CD4-positive, alpha-beta T cell treated with Interleukin-17A for 1 hour (primary cell): Measurements from ENCODE around the gene OTOP3.

Source experiments
- DNase-seq: peaks from one replicate; pipeline ENCODE4 v3.0.0-alpha.2; 2020

The OTOP3 gene

DNA sequence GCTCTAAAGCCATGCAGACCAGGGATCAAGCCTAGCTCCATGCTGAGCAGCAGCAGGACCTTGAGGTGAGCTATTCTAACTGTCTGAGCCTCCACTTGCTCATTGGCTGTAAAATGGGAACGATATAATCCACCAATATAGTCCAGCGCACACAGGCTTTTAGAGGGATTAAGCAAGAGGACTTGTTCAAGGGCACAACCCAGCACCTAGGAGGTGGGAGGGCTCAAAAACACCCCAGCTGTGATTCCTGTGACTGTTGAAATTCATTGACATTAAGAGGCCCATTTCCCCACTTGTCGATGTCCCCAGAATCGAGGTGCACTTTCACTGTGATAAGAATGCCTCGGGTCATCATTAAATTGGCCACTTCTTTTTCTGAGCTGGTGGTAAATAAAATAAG, 16.8 kb upstream of the OTOP3 start:
- no peak for DNase-seq

DNA sequence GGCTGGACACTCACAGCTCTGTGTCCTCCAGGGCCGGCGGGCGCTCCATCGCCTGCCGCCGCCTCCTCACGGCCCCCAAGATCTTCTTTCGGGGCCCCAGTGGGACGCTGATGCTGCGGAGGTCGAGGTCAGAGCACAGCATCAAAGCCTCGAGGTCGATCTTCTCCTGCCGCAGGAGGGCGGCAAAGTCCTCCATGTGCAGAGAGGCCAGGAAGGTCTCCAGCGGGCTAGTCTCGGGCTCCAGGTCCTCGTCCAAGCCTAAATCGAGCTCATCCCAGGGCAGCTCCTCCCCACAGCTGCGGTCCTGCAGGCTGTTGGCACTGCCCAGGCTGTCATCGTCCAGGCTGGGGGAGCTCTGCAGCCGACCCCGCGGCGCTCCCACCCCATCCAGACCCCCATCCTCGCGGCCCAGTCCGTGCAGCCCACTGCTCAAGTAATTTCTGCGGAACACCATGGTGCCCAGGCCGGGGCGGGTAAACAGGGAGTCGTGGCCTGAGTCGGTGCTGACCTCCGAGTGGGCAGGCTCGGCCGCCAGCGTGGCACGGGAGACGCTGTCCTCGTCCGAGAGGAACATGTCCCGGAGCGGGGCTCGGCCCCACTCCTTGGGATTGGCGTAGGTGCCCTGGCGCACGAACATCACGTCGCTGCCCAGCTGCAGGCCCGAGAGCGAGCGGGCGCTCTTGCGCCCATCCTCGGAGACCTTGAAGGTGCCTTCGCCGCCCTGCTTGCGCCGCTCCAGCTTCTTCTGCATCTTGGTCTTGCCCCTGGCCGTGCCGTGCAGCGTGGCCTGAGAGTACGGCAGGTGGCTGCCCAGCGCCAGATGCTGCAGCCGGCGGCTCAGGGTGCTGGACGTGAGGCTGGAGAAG, 16.0 kb upstream of the OTOP3 start:
- no peak for DNase-seq

DNA sequence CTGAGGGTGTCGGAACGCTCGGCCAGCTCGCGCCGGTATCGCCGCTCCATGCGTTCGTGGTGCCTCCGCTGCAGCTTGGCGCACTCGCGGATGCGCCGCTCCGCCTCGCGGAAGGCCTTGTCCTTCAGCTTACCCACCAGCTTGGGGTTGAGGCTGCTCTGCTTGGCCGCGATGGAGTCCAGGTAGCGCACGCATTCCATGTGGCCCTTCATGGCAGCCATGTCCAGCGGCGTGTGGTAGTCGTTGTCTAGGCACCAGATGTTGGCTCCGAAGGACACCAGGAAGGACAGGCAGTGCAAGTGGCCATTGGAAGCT, 15.4 kb upstream of the OTOP3 start:
- DNase-seq, result no peak

DNA sequence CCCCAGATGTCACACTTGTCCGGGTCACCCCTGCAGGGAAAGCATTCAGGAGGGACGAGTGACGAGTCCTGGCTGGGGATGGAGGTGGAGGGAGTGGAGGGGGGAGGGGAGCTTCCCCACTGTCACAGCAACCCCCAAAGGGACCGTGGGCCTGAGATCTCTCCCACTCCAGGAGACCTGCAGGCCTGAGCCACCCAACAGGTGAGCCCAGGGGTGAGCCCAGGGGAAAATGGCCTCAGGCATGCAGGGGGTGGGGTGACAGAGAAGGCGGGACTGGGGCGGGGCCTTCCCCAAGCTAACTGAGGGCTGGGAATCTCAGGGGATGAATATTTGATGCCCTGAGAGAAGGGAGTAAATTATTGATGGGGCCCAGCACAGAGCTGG, 15.1 kb upstream of the OTOP3 start:
- DNase-seq, result no peak

DNA sequence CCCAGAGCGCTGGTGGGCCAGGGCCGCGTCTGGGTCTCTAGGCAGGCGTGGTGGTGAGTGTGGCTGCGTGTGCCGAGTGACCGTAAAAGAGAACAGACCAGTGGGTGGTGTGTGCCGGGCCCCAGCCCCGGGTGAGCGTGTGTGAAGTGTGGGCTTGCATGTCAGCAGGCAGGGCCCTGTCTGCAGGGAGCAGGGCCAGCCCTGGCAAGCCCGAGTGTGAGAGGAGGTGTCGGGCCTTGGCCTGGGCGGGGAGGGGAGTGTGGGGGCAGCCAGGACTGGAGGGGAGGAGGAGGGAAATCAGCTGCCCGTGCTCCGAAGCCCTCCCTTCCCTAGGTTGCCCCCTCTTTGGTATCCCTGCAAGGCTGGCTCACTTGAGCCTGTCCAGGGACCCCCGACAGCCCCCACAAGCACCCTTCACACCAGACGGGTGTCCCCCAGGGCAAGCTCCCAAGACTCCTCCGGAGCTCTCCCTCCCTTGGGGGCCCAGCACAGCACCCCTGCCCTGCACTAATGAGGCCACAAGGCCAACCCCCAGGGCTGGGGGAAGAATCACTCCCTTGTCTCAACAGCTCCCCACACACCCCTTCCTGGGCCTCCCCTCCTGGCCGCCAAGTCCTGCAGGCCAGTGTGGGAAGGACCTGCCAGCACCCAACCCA, 14.5 kb upstream of the OTOP3 start:
- no peak for DNase-seq

DNA sequence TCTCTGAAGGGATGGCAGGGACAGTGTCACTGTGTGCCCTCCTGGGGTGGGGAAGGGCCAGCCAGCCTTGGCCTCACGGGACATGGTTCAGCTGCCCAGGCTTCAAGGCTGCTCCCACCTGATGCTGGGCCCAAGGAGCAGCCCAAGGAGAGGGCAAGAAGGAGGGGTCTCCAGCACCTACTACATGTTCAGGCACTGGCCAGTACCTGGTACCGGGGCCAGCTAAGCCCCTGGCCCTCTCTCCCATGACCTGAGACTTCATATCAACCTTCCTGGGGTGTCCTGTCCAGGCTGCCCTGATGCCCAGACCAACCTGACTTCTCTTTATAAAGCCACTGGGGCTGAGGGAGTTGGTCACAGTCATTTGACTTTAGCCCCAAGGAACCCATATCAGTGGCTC, 13.9 kb upstream of the OTOP3 start:
- no peak for DNase-seq

DNA sequence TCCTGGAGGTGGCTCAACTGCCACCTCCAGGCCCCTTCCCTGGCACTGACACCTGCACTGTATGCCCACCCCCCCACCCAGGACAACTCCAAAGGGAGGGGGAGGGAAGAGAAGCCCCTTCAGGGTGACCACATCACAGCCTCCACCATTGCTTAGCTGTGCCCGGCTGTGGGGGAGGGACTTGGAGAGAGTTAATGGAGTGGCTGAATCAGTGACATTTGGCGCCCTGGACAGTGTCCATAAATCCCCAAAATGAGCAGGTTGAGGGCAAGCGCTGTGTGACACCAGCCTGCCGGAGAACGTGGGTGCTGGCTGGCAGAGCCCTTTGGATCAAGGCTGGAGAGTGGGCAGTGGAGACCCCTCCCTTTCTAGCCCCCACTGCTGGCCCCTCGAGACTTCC, 13.5 kb upstream of the OTOP3 start:
- no peak for DNase-seq

DNA sequence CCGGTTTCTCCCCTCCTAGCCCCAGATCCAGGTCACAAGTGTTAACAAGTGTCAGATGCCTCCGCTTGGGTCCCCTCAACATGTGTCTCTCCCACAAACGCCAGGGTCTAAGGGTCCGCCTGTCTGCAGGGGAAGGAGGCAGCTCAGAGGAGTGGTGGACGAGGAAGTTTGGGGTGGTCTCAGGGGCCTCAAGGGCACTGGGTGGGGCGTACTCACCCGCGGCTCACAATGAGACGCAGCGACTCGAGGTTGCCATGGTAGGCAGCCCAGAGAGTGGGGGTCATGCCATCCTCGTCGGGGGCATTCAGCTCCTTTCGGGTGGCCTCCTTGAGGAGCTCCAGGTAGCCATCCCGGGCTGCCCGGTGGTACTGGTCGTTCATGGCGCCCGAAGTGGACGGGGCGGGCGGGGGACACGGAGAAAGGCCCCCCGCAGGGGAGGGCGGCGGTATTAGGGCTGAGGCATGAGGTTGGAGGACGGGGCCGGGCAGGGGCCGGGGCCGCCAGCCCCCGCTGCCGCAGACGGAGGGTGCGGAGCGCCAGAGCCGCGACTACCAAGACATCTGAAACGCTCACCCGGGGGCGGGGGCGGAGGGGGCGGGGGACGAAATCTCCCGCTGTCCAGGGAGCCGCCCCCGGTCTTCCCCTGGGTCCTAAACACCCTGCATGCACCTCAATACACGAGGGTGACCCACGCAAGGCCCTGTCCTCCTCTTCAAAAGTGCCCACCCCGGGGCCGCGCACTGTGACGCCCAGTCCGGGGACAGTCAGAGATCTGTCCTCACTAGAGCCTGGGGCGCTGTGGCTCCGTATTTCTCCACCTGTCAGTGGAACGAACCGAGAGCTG, 12.8 kb upstream of the OTOP3 start, which contains the start of gene USH1G:
USH1G (minus strand) TSS at position 562 of the 844 bp plus-strand sequence; CDS start at position 380, 182 bp downstream.
- no peak for DNase-seq

DNA sequence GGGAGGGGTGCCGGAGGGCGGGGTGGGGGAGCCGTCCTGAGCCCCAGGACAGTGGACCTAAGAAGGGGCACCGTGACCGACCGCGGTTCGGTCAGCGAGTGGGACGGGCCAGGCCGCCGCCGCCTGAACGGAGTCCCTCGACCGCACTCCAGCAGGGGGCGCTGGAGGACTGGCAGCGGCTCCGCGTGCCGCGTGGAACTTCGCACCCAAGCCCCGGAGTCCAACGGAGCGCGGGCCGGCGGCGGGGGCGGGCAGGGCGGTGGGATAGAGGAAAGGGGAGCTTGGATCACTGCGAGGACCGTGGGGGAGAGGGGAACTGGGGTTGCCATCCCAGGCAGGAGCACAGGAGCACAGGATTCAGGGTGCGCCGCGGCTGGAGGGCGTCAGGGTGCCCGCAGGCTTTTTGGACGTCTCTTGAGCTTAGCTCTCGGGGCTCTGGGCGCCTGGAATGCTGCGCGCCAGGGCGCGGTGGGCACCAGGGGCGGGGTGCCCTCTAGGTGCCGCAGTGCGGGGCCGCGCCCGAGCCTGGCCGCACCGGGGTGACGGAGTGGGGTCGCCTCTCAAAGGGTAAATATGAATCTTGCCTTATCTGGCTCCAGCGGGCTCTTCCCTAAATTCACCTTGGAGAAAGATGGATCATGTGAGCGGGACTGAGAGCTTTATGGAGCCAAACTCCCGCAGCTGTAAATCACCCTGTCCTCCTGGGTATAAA, 12.0 kb upstream of the OTOP3 start:
- DNase-seq, result peak; percentile 67

DNA sequence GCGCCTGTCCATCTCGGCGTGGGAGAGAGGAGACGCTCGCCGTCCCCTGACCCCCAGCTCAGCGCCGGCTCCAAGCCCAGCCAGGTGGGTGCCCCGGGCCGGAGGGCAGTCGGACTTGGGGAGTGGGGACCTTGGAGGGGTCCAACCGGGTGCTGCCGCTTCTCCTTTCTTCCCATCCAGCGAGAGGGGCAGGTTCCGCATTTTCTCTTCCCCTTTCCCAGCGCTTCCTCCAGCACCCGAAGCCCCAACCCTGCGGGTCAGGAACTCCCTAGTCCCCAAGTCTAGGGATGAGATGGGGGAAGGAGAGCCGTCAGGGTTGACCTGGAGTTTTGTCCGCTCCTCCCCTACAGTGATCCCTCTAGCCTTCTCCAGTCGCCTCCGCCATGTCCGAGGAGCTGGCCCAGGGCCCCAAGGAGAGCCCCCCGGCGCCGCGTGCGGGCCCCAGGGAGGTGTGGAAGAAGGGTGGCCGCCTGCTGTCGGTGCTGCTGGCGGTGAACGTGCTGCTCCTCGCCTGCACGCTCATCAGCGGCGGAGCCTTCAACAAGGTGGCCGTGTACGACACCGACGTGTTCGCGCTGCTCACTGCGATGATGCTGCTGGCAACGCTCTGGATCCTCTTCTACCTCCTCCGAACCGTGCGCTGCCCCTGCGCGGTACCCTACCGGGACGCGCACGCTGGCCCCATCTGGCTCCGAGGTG, 11.3 kb upstream of the OTOP3 start, which contains the start of gene OTOP2:
OTOP2 (plus strand) TSS at position 24 of the 699 bp plus-strand sequence; CDS start at position 384, 360 bp downstream.
- DNase-seq, result peak; percentile 8

DNA sequence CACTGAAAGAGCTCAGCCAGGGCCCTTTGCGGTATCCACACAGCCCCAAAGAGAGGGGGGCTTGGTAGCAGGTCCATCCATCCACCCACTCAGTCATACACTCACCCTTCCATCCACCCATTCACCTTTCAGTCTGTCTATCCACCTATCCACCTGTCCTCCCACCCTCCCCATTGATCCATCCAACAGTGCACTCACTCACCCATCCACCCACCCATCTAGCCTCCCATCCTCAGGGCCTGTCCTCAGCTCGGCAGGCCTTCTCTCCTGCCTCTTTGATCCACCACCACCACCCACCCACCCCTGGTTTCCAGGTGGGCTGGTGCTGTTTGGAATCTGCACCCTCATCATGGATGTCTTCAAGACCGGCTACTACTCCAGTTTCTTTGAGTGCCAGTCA, 10.5 kb upstream of the OTOP3 start:
- DNase-seq, result no peak

DNA sequence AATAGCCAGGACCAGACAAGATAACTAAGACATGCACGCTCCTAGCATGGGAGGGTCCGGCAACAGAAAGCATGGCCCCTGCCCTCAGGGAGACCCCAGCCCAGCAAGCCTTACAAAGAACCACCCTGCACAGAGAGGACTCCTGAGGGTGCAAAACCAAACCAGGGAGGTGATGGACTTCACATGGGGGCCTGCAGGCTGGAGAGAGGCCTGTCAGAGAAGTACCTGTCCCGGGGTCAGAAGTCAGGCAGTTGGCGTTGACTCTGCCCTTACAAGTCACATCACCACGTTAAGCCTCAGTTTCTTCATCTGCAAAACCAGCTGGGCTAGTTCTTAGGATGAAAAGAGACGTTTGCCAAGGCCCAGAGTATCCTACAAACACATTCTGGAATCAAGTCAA, 6.9 kb upstream of the OTOP3 start:
- no peak for DNase-seq

DNA sequence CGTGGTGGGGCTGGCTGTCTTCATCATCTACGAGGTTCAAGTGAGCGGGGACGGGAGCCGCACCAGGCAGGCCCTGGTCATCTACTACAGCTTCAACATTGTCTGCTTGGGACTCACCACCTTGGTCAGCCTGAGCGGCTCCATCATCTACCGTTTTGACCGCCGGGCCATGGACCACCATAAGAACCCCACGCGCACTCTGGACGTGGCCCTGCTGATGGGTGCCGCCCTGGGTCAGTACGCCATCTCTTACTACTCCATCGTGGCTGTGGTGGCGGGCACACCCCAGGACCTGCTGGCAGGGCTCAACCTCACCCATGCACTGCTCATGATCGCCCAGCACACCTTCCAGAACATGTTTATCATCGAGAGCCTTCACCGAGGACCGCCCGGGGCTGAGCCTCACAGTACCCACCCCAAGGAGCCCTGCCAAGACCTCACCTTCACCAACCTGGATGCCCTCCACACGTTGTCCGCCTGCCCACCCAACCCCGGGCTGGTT, 5.1 kb upstream of the OTOP3 start:
- no peak for DNase-seq

DNA sequence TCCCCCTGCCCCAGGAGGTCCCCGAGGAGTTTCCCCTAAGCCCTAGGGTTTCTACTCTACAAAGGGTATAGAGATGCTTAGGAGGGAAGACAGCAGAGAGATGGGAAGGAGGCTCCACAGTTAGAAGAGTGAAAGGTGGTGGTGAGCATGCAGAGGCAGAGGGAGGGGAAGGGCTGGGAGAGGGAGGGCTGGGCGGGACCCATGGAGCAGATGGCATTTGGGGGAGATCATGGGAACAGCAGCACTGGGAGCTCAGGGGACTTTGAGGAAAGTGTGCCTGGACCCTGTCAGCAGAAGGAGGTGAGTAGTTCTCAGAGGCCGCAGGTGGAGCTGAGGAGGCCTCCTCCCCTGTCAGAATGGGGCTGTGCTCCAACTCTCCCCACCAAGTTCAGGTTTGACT, 650 bp upstream of the OTOP3 start:
- DNase-seq, result no peak

DNA sequence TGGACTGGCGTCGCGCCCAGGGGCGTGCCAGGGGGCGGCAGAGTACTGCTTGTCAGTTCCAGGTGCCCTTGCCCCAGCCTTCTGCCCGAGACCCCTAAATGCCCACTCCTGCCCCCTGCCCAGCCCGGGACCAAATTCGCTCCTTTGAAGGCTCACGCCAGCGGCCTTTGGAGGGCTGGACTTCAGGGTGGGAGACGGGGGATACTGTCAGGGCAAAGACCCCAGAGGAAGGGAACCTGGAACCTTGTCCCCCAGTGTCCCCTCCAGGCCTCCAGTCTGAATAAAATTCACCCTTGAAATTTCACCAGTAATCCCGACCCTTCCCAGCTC, 737 bp downstream of the OTOP3 start:
- no peak for DNase-seq

DNA sequence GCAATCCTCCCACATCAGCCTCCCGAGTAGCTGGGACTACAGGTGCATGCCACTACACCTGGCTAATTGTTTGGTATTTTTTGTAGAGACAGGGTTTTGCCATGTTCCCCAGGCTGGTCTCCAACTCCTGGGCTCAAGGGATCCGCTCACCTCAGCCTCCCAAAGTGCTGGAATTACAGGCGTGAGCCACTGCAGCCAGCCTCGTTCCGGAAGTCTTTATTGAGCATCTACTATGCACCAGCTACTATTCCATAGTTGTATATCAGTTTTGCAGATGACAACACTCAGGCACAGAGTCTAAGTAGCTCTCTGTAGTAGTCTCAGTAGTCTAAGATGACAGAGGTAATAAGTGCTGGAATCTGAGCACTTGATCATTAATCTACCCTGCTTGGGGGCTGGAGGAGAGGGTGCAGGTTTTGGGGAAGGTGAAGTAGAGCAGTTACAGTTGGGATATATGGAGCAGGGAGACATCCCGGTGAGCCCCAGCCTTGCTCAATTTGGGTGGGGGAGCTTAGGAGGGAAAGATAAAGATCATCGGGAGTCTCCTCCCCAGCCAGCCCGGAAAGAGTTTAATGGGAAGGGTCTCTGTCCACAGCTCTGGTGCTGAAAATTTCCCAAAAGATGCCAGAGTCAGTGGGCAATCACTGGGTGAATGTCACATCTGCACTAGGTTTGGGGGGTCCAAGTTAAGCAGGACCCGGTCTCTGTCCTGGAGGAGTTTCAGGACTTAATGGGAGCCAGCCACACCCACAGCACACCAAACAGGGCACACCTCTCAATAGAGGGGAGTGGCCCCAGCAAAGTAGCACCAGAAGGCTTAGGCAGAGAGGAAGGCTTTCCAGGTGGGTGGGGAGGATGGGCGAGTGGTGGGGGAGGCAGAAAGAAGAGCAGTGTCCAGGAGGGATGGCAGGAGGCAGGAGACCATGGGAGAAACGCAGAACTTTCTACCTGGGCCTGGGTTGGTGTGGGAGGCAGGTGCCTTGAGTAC, 1.7 kb downstream of the OTOP3 start:
- DNase-seq, result no peak

DNA sequence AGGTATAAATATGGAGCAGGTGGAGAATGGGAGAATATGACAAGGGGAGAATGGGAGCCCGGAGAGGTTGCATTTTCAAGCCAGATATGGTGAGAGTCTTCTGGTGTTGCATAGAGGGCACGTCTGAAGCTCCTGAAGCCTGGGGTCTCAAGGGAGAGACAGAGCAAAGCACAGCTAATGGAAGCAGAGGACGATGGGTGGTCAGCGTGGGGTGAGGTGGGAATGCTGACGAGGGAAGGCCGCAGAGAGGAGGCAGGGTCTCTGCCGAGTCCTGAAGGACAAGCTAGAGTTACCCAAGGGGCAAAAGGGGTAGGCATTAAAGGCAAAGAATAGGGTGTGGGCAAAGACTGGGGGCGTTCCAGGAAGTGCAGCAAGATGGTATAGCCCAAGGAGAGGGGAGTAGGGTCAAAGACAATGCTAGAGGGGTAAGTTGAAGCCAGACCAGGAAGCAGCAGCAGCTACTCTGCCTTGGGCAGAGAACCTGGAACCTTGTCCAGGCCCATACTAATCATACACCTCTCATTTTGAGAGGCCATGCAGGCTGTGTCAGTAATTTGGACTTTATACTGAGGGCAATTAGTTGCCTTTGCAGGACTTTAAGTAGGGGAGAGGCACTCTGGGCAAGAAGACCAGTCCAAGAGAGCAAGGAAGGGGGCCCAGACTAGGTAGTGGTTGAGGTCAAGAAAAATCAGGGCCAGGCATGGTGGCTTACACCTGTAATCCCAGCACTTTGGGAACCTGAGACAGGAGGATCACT, 2.7 kb downstream of the OTOP3 start:
- no peak for DNase-seq

DNA sequence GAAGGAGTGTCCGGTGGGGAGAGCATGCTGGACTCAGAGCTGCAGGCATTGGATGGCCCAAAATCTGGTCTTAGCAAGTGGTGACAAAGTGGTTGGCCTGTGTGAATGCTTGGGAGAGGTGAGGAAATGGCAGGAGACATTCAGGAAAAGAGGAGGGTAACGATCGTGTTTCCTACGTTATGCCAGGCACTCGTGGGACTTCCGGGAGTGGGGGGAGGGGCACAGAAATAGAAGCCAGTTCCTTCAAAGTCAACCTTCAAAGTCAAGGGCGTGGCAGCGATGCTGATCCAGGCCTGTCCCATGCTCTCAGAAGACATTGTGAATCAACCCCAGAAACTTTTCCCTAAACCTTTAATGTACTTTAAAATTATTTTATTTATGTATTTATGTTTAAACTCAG, 3.8 kb downstream of the OTOP3 start:
- no peak for DNase-seq

DNA sequence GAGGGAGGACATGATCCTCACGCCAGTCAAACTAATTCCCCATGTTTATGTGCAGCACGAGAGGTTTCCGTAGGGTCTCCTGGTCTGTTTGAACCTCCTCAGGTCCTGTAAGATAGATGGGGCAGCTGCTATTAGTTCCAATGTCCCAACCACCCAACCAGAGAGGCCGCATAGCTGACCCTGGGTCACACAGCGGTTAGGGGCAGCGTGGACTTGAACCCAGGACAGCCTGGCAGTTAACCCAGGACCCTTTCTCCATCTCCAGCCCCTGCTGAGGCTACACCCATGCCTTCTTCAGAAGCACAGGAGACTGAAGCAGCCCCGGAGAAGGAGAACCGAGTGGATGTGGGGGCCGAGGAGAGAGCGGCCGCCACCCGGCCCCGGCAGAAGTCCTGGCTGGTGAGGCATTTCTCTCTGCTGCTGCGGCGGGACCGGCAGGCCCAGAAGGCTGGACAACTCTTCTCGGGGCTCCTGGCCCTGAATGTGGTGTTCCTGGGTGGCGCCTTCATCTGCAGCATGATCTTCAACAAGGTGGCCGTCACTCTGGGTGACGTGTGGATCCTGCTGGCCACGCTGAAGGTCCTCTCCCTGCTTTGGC, 5.5 kb downstream of the OTOP3 start:
- DNase-seq, result no peak
